CMK (cell line): ENCODE measurements around the gene SAMD14.
"Not testable (repeated sequence)": the region's sequence is repeated elsewhere in the genome, so short reads cannot be mapped to it uniquely, and the experiment has no call there.

Experiments
- DNase-seq: peaks from one replicate; pipeline ENCODE4 v3.0.0-alpha.2; 2010; ENCODE audit warnings: low read depth

SAMD14 gene

GRCh38 chr17:50074227-50074626 is 55.7 kb downstream of the SAMD14 start:
- no peak for DNase-seq

- DNase-seq = no peak
These were observed 57.0 kb downstream of the SAMD14 start for GRCh38 chr17:50072925-50073324.

DNA sequence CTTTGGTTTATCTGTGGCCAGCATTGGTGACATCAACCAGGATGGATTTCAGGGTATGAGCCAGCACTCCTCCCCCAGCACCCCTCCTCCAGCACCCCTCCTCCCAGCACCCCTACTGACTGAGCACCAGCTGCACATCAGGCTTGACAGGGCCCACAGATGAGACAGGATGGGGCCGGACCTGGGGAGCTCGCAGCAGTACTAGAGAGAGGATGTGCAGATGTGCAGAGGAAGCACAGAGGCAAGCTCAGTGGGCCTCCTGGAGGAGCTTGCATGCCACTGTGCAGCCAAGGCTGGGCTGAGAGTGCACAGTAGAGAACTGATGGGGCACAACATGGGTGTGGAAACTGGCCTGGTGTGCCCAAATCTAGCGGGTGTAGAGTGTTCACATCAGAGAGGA is 57.8 kb downstream of the SAMD14 start:
- no peak for DNase-seq

GRCh38 chr17:50071692-50072091 is 58.3 kb downstream of the SAMD14 start:
- DNase-seq = no peak

DNA sequence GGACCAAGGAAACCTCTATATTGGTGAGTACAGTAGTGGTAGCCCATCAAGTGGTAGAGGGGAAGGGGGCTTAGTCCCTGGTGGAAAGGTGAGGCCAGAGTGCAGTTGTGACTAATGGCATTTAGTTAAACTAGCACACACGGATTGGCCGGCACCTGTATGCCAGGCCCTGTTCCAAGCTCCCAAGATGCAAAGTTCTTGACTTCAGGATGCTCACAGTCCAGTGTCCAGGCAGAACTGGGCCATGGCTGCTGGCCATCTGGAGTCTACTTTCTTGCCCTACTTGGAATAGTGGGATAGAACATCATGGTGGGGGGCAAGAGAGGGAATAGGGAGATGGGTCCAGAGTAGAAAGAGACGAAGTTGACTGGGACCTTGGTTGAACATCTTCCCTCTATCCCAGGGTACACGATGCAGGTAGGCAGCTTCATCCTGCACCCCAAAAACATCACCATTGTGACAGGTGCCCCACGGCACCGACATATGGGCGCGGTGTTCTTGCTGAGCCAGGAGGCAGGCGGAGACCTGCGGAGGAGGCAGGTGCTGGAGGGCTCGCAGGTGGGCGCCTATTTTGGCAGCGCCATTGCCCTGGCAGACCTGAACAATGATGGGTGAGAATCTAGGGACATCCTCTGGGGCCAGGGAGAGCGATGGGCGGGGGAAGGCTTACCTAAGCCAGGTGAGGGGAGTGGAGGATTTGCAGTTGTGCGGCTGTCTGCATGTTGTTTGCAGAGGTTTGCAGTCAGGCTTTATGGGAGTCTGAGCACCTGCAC is 58.9 kb downstream of the SAMD14 start:
- DNase-seq = no peak

DNA sequence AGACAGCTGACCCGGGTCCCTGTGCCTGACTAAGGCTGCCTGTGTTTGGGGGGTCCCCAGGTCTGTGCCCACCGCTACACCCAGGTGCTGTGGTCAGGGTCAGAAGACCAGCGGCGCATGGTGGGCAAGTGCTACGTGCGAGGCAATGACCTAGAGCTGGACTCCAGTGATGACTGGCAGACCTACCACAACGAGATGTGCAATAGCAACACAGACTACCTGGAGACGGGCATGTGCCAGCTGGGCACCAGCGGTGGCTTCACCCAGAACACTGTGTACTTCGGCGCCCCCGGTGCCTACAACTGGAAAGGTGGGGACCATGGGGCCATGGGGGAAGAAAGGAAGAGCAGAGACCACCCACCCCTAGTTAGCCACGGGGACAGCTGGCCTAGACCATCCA is 62.0 kb downstream of the SAMD14 start:
- DNase-seq = no peak

DNA sequence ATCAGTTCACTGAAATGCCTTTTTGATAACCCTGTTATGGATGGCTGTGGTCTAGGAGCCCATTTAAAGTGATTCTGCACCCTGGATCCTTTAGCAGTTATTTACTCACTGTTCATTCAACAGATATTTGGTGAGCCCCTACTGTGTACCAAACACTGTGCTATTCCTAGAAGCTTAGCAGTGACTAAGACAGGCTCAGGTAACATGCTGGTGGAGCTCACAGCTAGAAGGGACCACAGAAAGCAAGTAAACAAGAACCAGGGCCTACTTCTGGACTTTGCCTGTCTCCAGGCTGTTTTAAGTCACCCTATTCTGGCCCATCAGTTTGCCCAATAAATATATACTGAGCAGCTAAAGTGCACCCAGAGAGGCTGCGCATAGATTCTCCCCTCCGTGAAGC is 63.0 kb downstream of the SAMD14 start:
- no peak for DNase-seq

DNA sequence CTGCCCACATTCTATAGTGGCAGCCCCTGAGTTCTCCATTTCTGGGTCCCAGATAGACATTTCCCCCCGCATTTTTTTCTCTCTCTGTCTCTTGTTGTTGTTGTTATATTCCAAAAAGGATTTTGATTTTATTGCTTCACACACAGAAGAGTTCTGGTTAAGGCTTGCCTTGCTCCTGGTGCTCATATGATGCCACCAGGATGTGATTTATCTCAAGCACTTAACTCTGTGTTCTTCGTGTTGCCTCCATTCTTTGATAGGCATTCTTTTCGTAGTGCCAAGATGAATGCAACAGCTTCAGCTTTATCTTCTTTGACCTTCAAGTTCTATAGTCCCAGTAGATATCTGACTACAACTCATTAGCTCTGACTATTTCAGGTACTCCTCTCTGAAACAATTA is 64.9 kb downstream of the SAMD14 start:
- no peak for DNase-seq

- DNase-seq = no peak
These were observed 65.5 kb downstream of the SAMD14 start for GRCh38 chr17:50064253-50065001.

- DNase-seq = no peak
These were observed 66.3 kb downstream of the SAMD14 start for GRCh38 chr17:50063561-50064252.

DNA sequence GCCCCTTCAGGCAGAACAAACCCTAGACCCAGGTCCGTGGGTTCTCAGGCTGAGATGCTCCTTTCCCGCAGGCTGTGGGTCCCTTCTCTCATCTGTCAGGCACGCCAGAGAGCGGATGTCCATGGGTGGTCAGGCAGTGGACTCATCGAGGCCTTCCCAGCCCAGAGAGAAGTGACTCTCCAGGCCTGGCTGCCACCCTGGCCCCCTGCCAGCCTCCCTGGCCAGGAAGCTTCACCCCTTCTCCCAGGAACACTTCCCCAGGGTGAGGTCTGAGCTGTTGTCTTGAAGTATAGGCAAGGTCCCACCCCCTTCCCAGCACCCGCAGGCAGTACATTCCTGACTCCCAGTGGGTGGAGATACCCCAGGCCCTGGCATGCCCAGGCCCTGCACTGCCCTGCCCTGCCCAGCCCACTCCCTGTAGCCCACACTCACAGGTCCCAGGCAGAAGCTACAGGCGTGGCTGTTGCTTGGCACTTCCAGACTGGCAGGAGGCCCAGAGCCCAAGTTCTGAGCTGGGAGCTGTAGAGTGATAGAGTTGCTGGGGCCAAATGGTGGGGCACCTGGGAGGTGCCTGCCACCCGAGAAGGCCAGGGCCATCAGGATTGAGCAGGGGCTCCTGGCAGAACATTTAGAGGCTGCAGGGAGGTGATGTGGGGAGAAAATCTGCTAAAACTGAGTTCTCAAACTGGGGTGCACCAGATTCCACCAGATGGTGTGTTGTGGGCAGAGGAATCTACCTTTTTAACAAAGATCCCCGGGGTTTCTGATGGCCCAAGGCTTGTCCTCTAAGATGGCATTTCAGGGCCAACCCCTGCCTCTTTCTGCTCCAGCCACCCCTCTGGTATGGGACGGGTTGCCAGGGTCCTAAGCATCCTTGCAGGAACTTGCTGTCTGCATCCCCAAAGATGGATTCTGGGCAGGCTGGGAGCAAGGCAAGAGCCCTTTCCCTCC is 67.4 kb downstream of the SAMD14 start:
- no peak for DNase-seq

- DNase-seq = not testable (repeated sequence)
These were observed 68.3 kb downstream of the SAMD14 start for GRCh38 chr17:50061713-50062045.

- DNase-seq = no peak
These were observed 68.8 kb downstream of the SAMD14 start for GRCh38 chr17:50060951-50061712.
